UCSD-AML1 (cell line): ENCODE measurements around the gene TSPAN9.

Source experiments
- DNase-seq: peaks from one replicate; lab custom pipeline; 2025; ENCODE audit not compliant: unreplicated experiment; lab: John Stamatoyannopoulos, UW

The TSPAN9 gene

DNA sequence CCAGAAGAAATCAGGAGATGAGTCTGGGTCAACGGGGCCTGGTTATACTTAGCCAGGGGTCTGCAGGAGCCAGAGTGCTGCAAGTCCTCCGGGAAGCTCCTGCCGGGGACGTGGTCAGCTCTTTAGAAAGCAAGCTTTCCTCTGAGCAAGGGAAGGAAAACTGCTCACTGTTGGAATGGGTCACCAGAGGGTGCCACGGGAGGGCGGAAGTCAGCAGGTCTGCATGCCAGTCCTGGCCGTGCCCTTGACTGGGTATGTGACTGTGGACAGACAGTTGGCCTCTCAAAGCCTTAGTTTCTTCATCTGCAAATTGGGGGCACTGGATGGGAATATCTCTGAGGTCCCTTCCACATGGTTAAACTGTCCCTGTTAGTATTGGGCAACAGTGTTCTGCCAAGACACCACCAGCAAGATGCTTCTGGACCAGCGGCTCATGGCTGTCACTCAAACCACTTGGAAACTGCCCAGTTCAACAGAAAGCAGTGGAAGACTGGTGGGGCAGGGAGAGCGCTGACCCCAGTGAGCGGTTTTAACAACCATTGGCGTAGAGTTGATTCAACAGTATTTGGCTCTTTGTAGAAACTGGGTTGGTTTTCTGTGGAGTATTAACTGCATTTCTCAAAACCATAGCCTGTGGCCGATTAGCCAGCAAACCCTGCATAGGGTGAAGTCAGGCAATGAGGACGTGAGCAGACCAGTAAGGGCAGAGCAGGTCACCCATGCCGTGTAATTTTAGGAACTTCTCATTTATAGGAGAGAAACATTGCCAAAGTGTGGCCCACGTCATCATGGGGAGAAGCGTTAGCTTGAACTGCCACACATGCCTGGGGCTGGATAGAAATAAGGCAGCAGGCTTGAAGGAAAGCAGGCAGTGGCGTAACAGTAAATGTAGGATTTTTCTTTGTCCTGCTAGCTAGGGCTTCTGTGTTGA, 249.9 kb downstream of the TSPAN9 start:
- DNase-seq: no peak

DNA sequence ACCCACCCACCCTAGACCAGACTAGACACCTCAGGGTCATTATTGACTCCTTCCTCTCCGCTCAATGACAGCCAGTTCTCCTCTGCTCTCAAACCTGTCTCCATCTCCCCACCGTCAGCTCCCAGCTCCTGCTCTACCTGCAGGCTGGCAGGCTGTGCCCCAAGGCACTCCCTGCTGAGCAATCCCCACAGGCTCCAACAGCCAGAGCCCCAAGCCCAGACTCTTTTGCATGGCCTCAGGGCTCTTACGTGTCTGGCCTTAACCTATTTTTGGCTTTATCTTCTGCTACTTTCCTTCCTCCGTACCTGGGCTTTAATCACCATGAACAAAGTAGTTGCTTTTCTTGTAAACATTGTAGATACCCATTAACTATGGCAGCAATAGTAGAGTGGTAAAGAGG, 250.9 kb downstream of the TSPAN9 start:
- no peak for DNase-seq

- DNase-seq: no peak
Measured at GRCh38 chr12:3328571-3328970, 251.4 kb downstream of the TSPAN9 start.

- DNase-seq: no peak
Measured at GRCh38 chr12:3329361-3329760, 252.2 kb downstream of the TSPAN9 start.

DNA sequence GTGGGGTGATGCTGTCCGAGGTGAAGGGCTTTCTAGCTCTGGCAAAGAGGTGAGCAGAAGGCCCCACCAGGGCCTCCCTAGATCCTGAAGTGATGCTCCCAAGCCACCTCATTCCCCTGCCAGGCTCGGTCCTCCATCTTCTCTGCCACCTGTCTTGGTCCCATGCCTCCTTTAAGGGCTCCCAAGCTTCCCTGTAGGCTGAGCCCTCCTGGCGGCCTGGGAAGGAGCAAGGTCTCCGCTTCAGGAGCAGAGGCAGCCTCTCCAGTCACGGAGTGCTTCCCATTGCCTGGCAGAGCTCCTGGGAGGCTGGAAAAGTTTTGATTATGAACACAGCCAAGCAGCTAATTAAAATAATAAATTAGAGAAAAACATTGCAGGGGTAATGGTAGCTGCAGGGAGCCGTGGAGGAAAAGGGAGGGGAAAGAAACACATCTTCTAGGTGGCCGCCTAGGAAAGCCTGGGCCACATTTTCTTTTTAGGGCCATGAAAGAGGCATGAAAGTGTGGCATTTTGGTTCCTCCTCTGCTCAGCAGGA, 253.9 kb downstream of the TSPAN9 start:
- DNase-seq: no peak

DNA sequence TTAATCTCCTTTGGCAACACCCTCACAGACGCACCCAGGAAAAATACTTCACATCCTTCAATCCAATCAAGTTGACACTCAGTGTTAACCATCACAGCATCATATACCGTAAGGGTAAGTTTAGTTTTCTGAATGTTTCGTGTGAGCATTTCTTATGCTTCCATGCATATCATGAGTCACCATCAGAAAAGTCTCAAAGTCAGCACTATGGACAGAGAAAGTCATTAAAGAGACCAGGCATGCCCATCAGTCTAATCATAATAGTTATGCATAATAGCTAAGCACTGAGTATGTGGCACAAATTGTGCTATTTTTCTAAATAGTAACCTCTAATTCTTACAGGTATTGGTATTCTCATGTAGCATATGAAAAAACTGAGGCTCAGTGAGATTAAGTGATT, 255.0 kb downstream of the TSPAN9 start:
- no peak for DNase-seq

- no peak for DNase-seq
Measured at GRCh38 chr12:3333583-3333982, 256.4 kb downstream of the TSPAN9 start.

DNA sequence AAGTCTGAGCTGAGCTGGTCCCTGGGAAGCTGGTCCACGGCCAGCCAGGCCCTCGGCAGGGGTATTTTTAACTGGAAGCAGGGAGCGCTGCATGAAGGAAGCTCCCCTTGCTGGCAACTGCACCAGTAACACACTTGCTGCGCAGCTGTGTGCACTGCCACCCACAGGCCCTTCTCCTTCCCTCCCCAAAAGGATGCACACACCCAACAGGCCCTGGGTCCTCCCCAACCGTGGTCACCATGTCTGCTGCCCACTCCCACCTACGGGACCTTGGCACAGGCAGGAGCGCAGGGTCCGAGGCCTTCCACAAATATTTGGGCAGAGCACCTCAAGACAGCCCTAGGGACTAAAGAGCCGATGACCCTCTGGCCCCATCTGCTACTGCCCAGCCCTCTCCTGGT, 256.8 kb downstream of the TSPAN9 start:
- no peak for DNase-seq

DNA sequence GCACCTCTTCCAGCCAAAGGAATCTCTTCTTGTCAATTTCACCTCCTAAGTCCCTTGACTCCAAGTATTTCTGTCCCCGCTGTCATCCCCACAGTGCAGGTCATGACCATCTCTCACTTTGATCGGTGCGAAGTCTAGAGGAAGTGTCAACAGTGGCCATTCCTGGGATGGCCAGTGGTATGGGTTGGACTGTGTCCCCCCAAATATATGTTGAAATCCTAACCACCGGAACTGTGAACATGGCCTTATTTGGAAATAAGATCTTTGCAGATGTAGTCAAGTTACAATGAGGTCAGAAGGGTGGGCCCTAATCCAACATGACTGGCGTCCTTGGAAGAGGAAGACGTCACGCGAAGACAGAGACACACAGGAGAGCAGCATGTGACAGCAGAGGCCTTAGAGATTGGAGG, 257.9 kb downstream of the TSPAN9 start:
- DNase-seq: no peak
